ENCODE data around the gene RAD51B.

GRCh38 chr14:68401855-68402254, 582.3 kb downstream of the RAD51B start:
- TF ChIP-seq PRPF4 (IDR thresholded peaks at IDR 0.05; ENCODE audit: low read depth, low read length, poor library complexity, severe bottlenecking): no peak
- TF ChIP-seq, protein P1, sequence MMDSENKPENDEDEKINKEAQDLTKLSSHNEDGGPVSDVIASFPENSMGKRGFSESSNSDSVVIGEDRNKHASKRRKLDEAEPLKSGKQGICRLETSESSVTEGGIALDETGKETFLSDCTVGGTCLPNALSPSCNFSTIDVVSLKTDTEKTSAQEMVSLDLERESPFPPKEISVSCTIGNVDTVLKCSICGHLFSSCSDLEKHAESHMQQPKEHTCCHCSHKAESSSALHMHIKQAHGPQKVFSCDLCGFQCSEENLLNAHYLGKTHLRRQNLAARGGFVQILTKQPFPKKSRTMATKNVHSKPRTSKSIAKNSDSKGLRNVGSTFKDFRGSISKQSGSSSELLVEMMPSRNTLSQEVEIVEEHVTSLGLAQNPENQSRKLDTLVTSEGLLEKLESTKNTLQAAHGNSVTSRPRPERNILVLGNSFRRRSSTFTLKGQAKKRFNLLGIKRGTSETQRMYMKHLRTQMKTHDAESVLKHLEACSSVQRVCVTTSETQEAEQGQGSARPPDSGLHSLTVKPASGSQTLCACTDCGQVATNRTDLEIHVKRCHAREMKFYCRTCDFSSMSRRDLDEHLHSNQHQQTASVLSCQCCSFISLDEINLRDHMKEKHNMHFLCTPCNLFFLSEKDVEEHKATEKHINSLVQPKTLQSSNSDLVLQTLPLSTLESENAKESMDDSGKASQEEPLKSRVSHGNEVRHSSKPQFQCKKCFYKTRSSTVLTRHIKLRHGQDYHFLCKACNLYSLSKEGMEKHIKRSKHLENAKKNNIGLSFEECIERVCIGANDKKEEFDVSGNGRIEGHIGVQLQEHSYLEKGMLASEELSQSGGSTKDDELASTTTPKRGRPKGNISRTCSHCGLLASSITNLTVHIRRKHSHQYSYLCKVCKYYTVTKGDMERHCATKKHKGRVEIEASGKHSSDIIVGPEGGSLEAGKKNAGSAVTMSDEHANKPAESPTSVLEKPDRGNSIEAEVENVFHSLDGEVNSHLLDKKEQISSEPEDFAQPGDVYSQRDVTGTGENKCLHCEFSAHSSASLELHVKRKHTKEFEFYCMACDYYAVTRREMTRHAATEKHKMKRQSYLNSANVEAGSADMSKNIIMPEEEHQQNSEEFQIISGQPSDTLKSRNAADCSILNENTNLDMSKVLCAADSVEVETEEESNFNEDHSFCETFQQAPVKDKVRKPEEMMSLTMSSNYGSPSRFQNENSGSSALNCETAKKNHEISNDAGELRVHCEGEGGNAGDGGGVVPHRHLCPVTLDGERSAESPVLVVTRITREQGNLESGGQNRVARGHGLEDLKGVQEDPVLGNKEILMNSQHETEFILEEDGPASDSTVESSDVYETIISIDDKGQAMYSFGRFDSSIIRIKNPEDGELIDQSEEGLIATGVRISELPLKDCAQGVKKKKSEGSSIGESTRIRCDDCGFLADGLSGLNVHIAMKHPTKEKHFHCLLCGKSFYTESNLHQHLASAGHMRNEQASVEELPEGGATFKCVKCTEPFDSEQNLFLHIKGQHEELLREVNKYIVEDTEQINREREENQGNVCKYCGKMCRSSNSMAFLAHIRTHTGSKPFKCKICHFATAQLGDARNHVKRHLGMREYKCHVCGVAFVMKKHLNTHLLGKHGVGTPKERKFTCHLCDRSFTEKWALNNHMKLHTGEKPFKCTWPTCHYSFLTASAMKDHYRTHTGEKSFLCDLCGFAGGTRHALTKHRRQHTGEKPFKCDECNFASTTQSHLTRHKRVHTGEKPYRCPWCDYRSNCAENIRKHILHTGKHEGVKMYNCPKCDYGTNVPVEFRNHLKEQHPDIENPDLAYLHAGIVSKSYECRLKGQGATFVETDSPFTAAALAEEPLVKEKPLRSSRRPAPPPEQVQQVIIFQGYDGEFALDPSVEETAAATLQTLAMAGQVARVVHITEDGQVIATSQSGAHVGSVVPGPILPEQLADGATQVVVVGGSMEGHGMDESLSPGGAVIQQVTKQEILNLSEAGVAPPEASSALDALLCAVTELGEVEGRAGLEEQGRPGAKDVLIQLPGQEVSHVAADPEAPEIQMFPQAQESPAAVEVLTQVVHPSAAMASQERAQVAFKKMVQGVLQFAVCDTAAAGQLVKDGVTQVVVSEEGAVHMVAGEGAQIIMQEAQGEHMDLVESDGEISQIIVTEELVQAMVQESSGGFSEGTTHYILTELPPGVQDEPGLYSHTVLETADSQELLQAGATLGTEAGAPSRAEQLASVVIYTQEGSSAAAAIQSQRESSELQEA (CRISPR knock-in tag; IDR thresholded peaks at IDR 0.05; ENCODE audit: not compliant biosample characterization): no peak
- TF ChIP-seq, protein P2, sequence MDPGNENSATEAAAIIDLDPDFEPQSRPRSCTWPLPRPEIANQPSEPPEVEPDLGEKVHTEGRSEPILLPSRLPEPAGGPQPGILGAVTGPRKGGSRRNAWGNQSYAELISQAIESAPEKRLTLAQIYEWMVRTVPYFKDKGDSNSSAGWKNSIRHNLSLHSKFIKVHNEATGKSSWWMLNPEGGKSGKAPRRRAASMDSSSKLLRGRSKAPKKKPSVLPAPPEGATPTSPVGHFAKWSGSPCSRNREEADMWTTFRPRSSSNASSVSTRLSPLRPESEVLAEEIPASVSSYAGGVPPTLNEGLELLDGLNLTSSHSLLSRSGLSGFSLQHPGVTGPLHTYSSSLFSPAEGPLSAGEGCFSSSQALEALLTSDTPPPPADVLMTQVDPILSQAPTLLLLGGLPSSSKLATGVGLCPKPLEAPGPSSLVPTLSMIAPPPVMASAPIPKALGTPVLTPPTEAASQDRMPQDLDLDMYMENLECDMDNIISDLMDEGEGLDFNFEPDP (CRISPR knock-in tag; conservative IDR thresholded peaks at IDR 0.05): no peak
- TF ChIP-seq HNRNPLL (IDR thresholded peaks at IDR 0.05; ENCODE audit: low read depth, low read length, poor library complexity, severe bottlenecking): no peak
- TF ChIP-seq ELF1 (CRISPR knock-in tag; IDR thresholded peaks at IDR 0.05): no peak
- no peak for TF ChIP-seq CTCF (CRISPR knock-in tag; IDR thresholded peaks at IDR 0.05)
- TF ChIP-seq RAD21 (CRISPR knock-in tag; IDR thresholded peaks at IDR 0.05): no peak
- TF ChIP-seq SMAD1 (CRISPR knock-in tag; IDR thresholded peaks at IDR 0.05; ENCODE audit: borderline replicate concordance, low read depth): no peak

Measured in HepG2 (cell line).